A549 (cell line): ENCODE measurements around the gene L3MBTL4.

Experiments used
- MAZ ChIP-seq: fragments of 150-350 bp; IDR thresholded peaks from 2 replicates; pipeline ENCODE4 v1.6.1; 2014; ENCODE audit warnings: antibody characterized with exemption, low read depth, low read length, borderline replicate concordance
- MYC ChIP-seq: IDR thresholded peaks from 2 replicates; pipeline ENCODE4 v1.6.1; 2012; ENCODE audit warnings: mild to moderate bottlenecking, inconsistent platforms, low read length, improper control_type of control experiment, borderline replicate concordance
- PHF8 ChIP-seq: fragments of 200-600 bp; sonication (generic); IDR thresholded peaks from 2 replicates; pipeline ENCODE4 v1.6.1; 2016; ENCODE audit warnings: low read depth, mild to moderate bottlenecking, antibody characterized with exemption, moderate library complexity, borderline replicate concordance
- RAD21 ChIP-seq, 2 experiments: fragments of >200 bp in 1 of 2; sonication (Bioruptor Twin) in 1 of 2; formaldehyde crosslinking in 1 of 2; IDR thresholded peaks in 1 of 2; conservative IDR thresholded peaks in 1 of 2; 2 replicates in 1 of 2; 3 replicates in 1 of 2; pipeline ENCODE4 v1.6.1; 2012 to 2018; ENCODE audit warnings: inconsistent platforms in 1 of 2
- RFX5 ChIP-seq: fragments of 450-650 bp; IDR thresholded peaks from 2 replicates; pipeline ENCODE4 v1.7.1; 2014; ENCODE audit warnings: antibody characterized with exemption, mild to moderate bottlenecking, moderate library complexity
- TF ChIP-seq, protein P1 (sequence below): fragments of 450-650 bp; IDR thresholded peaks from 2 replicates; pipeline ENCODE4 v1.6.1; 2014; ENCODE audit warnings: antibody characterized with exemption
- TF ChIP-seq, protein P2 (sequence below): fragments of >200 bp; sonication (Bioruptor Twin); formaldehyde crosslinking; IDR thresholded peaks from 3 replicates; pipeline ENCODE4 v1.5.1; 2016

DNA sequence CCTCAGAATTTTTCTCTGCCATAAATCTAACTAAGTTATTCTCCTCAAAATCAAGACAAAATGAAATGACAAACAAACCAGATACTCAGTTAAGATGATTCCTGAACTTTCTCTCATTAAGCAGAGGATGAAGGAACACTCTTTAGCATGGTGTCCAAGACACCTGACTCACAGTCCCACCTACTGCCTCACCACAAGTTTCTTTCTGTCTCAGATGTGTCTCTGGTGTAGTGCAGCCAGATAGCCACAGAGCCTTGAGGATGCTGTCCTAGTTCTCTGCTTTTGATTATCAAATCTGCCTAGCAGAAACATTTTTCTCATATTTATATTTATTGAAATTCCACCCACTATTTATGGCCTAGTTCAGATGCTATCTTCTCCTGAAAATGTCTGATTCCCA, 415.8 kb downstream of the L3MBTL4 start:
- TF ChIP-seq, protein P1, sequence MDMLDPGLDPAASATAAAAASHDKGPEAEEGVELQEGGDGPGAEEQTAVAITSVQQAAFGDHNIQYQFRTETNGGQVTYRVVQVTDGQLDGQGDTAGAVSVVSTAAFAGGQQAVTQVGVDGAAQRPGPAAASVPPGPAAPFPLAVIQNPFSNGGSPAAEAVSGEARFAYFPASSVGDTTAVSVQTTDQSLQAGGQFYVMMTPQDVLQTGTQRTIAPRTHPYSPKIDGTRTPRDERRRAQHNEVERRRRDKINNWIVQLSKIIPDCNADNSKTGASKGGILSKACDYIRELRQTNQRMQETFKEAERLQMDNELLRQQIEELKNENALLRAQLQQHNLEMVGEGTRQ = no peak
- TF ChIP-seq RFX5 = no peak
- TF ChIP-seq, protein P2, sequence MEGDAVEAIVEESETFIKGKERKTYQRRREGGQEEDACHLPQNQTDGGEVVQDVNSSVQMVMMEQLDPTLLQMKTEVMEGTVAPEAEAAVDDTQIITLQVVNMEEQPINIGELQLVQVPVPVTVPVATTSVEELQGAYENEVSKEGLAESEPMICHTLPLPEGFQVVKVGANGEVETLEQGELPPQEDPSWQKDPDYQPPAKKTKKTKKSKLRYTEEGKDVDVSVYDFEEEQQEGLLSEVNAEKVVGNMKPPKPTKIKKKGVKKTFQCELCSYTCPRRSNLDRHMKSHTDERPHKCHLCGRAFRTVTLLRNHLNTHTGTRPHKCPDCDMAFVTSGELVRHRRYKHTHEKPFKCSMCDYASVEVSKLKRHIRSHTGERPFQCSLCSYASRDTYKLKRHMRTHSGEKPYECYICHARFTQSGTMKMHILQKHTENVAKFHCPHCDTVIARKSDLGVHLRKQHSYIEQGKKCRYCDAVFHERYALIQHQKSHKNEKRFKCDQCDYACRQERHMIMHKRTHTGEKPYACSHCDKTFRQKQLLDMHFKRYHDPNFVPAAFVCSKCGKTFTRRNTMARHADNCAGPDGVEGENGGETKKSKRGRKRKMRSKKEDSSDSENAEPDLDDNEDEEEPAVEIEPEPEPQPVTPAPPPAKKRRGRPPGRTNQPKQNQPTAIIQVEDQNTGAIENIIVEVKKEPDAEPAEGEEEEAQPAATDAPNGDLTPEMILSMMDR = no peak
- TF ChIP-seq MAZ = no peak
- TF ChIP-seq MYC = no peak
- no peak for TF ChIP-seq RAD21 (conservative IDR thresholded peaks at IDR 0.05 in 1 of 2, IDR thresholded peaks at IDR 0.05 in 1 of 2)
- TF ChIP-seq PHF8 = no peak
